ENCODE data around the gene YBX1. TPM values are rescaled to one million over a fixed set of nuclear protein-coding genes. Genes with fewer than 3 reads are reported as not detected.

The YBX1 gene
- total RNA-seq = 770 and 779 TPM in 2 replicates

GRCh38 chr1:42681741-42682483 is at the start of gene YBX1:
Gene YBX1, plus strand, starts transcription at chr1:42682418. Its CDS starts 148 bp downstream, at chr1:42682566.

GRCh38 chr1:42657981-42658876 is 24.0 kb upstream of the YBX1 start, which contains the start of gene PPIH:
Gene PPIH, plus strand, starts transcription at chr1:42658423. Its CDS starts 24 bp downstream, at chr1:42658447.

GRCh38 chr1:42739753-42740700 is 57.8 kb downstream of the YBX1 start, which contains the start of gene CLDN19:
Gene CLDN19, minus strand, starts transcription at chr1:42740236. Its CDS starts 173 bp downstream, at chr1:42740063.

Other genes starting within 250 kb of the YBX1 start
- 0.34 and 0.47 TPM in 2 replicates for gene ZMYND12, start 226.4 kb upstream of the YBX1 start, total RNA-seq
- 39.6 and 42.0 TPM in 2 replicates for gene PPCS, start 225.9 kb upstream of the YBX1 start, total RNA-seq
- 0.20 TPM in 2 replicates for gene CCDC30, start 219.1 kb upstream of the YBX1 start, total RNA-seq
- 51.2 and 61.2 TPM in 2 replicates for gene PPIH, start 24.0 kb upstream of the YBX1 start, total RNA-seq
- not detected in 2 replicates for gene CLDN19, start 57.8 kb downstream of the YBX1 start, total RNA-seq
- 62.2 and 76.6 TPM in 2 replicates for gene P3H1, start 84.6 kb downstream of the YBX1 start, total RNA-seq
- 1.6 and 7.9 TPM in 2 replicates for gene C1orf50, start 84.8 kb downstream of the YBX1 start, total RNA-seq
- not detected in 2 replicates for gene TMEM269, start 102.6 kb downstream of the YBX1 start, total RNA-seq
- 6.4 and 6.9 TPM in 2 replicates for gene ERMAP, start 134.7 kb downstream of the YBX1 start, total RNA-seq
- 17.8 and 24.2 TPM in 2 replicates for gene SVBP, start 135.0 kb downstream of the YBX1 start, total RNA-seq
- gene ZNF691, start 164.2 kb downstream of the YBX1 start, total RNA-seq = 5.7 and 7.5 TPM in 2 replicates